ENCODE measurements around the gene MLLT3. TPM values are rescaled to one million over a fixed set of nuclear protein-coding genes. Genes with fewer than 3 reads are reported as not detected.

The MLLT3 gene
- total and polyA plus RNA-seq, 7 experiments from 2014 or later, result 40.9 to 85.3 (median 64.8) TPM

DNA sequence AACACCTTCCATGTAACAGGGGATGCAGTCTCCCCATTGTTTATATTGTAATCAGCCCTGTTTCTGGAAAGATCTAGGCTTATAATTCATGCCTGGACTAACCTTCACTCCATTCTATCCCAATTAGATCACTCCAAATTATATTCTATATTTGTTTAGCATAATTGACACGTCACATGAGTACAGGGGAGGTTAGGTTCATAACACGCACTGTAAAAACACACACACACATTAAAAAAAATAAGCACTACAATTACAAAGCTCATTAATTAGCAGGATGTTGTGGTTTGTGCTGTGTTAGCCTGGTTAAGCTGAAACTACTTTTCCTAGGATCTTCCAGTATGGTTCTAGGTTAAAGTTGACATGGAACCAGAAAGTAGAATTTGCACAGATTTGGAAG is 126.0 kb downstream of the MLLT3 start:
- Histone ChIP-seq H3K4me3 (ENCODE audit: low read length) (no peak overlapping the region), H3K4me1 (ENCODE audit: control insufficient read depth in 2 of 2, insufficient read depth in 2 of 2, low read length in 2 of 2) (peaks cover 5 to 27% of the 10 kb centered on the region in 2 donors), H3K27me3 (ENCODE audit: control insufficient read depth in 2 of 2, insufficient read depth in 2 of 2, low read length in 2 of 2) (no peaks in the 10 kb centered on the region), H3K36me3 (ENCODE audit: control insufficient read depth in 2 of 3, insufficient read depth in 3 of 3, low read length in 3 of 3) (no peaks in the 10 kb centered on the region), H3K9me3 (ENCODE audit: control insufficient read depth in 2 of 3, low read length in 3 of 3) (no peaks in the 10 kb centered on the region), H3K27ac (ENCODE audit: low read depth, low read length) (no peak overlapping the region)
- peaks cover 39 to 88% (median 74%) of the 10 kb centered on the region in 7 donors for H3K4me1 Mint-ChIP-seq
- no peaks in the 10 kb centered on the region for H3K27me3 Mint-ChIP-seq
- H3K36me3 Mint-ChIP-seq, result peaks cover 0 to 21% (median 12%) of the 10 kb centered on the region in 5 donors
- no peak for DNase-seq
- peak overlapping the region in 4 of 10 donors; percentile 2 to 51 (median 8) for H3K4me3 Mint-ChIP-seq
- peaks cover 0 to 6% (median 0%) of the 10 kb centered on the region in 11 donors for H3K9me3 Mint-ChIP-seq
- ATAC-seq, result no peak
- CTCF ChIA-PET, result no interaction called here
- peak overlapping the region in 1 of 9 donors; percentile 75 for H3K27ac Mint-ChIP-seq
- intact Hi-C loops (cut with micrococcal nuclease), result no loop called here
- POLR2A ChIA-PET, result interaction anchor here (0.7 kb wide), 1 partner anchor 271 kb away, joined by 3 read pairs; no protein-coding TSS in a partner anchor

DNA sequence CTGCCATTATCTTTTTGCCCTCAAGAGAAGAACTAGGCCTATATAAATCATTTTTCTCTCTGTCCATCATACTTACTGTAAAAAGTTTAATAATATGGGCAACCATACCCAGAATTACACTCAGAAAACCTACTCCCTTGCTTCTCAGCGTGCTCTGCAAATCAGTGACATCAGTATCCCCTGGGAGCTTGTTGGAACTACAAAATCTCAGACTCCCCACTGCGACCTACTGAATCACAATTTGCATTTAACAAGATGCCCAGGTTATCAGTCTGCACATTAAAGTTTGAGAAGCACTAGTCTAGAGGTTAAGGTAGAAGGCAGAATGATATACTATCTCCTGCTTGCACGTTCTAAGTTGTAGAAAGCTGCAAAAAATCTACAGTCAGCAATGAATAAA is 127.2 kb downstream of the MLLT3 start:
- Mint-ChIP-seq H3K9me3 (peaks cover 0 to 6% (median 0%) of the 10 kb centered on the region in 11 donors), H3K36me3 (peaks cover 0 to 15% (median 12%) of the 10 kb centered on the region in 5 donors), H3K4me3 (no peak overlapping the region), H3K4me1 (peaks cover 41 to 88% (median 74%) of the 10 kb centered on the region in 7 donors), H3K27me3 (no peaks in the 10 kb centered on the region), H3K27ac (peak overlapping the region in 1 of 9 donors; percentile 54)
- Histone ChIP-seq H3K4me3 (ENCODE audit: low read length) (no peak overlapping the region), H3K9me3 (ENCODE audit: control insufficient read depth in 2 of 3, low read length in 3 of 3) (no peaks in the 10 kb centered on the region), H3K27ac (ENCODE audit: low read depth, low read length) (no peak overlapping the region), H3K36me3 (ENCODE audit: control insufficient read depth in 2 of 3, insufficient read depth in 3 of 3, low read length in 3 of 3) (no peaks in the 10 kb centered on the region), H3K4me1 (ENCODE audit: control insufficient read depth in 2 of 2, insufficient read depth in 2 of 2, low read length in 2 of 2) (peaks cover 5 to 29% of the 10 kb centered on the region in 2 donors), H3K27me3 (ENCODE audit: control insufficient read depth in 2 of 2, insufficient read depth in 2 of 2, low read length in 2 of 2) (no peaks in the 10 kb centered on the region)
- ATAC-seq (no peak), DNase-seq (no peak)
- intact Hi-C loops (cut with micrococcal nuclease), result loop anchor here in 1 of 2 donors (1.0 kb wide), 1 partner anchor 10 kb away; no protein-coding TSS in a partner anchor
- ChIA-PET POLR2A (no interaction called here), CTCF (no interaction called here)

DNA sequence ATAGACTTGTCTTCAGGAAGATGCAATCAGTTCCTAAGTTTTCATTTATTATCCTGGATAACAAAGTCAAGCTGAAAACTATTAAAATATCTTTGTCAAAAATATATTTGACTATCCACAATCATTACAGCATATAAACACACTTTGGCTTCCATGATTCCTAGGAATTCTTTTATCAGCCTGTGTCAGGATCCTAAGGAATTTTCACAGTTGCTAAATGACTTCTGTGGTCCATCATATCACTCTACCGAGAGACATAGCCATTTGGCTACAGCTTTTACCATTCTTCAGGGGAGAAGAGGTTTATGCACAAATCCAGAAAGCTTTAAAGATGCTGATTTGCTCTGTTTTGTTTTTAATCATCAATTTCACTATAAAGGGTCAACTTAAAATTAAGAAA is 128.3 kb downstream of the MLLT3 start:
- Mint-ChIP-seq H3K9me3 (peaks cover 0 to 5% (median 0%) of the 10 kb centered on the region in 11 donors), H3K4me3 (peak overlapping the region in 1 of 10 donors; percentile 40), H3K27me3 (no peaks in the 10 kb centered on the region), H3K4me1 (peaks cover 37 to 88% (median 74%) of the 10 kb centered on the region in 7 donors), H3K36me3 (peaks cover 0 to 13% (median 10%) of the 10 kb centered on the region in 5 donors), H3K27ac (no peak overlapping the region)
- H3K36me3 ChIP-seq (ENCODE audit: control insufficient read depth in 2 of 3, insufficient read depth in 3 of 3, low read length in 3 of 3), result no peaks in the 10 kb centered on the region
- ChIA-PET POLR2A (no interaction called here), CTCF (no interaction called here)
- no peaks in the 10 kb centered on the region for H3K9me3 ChIP-seq (ENCODE audit: control insufficient read depth in 2 of 3, low read length in 3 of 3)
- DNase-seq (no peak), ATAC-seq (no peak)
- no peak overlapping the region for H3K4me3 ChIP-seq (ENCODE audit: low read length)
- no peaks in the 10 kb centered on the region for H3K27me3 ChIP-seq (ENCODE audit: control insufficient read depth in 2 of 2, insufficient read depth in 2 of 2, low read length in 2 of 2)
- intact Hi-C loops (cut with micrococcal nuclease), result no loop called here
- no peak overlapping the region for H3K27ac ChIP-seq (ENCODE audit: low read depth, low read length)
- peaks cover 5 to 27% of the 10 kb centered on the region in 2 donors for H3K4me1 ChIP-seq (ENCODE audit: control insufficient read depth in 2 of 2, insufficient read depth in 2 of 2, low read length in 2 of 2)

DNA sequence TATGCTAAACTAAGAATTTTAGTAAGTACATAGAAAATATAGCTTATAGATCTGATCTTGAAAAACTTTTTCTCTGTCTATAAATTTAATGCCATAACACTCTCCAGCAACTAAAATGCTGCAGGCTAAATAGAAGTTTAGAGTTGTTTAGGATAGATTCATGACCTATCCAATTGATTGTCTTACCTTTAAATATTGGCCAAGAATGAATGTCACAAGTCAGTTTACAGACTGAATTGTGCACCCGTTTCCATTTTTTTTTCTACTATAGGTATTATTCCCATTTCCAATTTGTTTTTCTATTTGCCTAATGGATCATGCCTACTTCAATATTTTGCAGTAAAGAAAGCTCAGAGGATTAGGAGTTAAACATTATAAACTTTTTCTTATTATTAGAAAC is 129.5 kb downstream of the MLLT3 start:
- CTCF ChIA-PET, result no interaction called here
- no peak overlapping the region for H3K4me3 ChIP-seq (ENCODE audit: low read length)
- intact Hi-C loops (cut with micrococcal nuclease), result no loop called here
- no peak overlapping the region for H3K4me3 Mint-ChIP-seq
- peaks cover 0 to 5% (median 0%) of the 10 kb centered on the region in 5 donors for H3K36me3 Mint-ChIP-seq
- no peaks in the 10 kb centered on the region for H3K27me3 ChIP-seq (ENCODE audit: control insufficient read depth in 2 of 2, insufficient read depth in 2 of 2, low read length in 2 of 2)
- no peaks in the 10 kb centered on the region for H3K9me3 Mint-ChIP-seq
- H3K27ac Mint-ChIP-seq, result no peak overlapping the region
- no peak for DNase-seq
- no peak for ATAC-seq
- POLR2A ChIA-PET, result no interaction called here
- peaks cover 5 to 35% of the 10 kb centered on the region in 2 donors for H3K4me1 ChIP-seq (ENCODE audit: control insufficient read depth in 2 of 2, insufficient read depth in 2 of 2, low read length in 2 of 2)
- peaks cover 32 to 88% (median 73%) of the 10 kb centered on the region in 7 donors for H3K4me1 Mint-ChIP-seq
- no peak overlapping the region for H3K27ac ChIP-seq (ENCODE audit: low read depth, low read length)
- no peaks in the 10 kb centered on the region for H3K9me3 ChIP-seq (ENCODE audit: control insufficient read depth in 2 of 3, low read length in 3 of 3)
- no peaks in the 10 kb centered on the region for H3K36me3 ChIP-seq (ENCODE audit: control insufficient read depth in 2 of 3, insufficient read depth in 3 of 3, low read length in 3 of 3)
- H3K27me3 Mint-ChIP-seq, result no peaks in the 10 kb centered on the region

DNA sequence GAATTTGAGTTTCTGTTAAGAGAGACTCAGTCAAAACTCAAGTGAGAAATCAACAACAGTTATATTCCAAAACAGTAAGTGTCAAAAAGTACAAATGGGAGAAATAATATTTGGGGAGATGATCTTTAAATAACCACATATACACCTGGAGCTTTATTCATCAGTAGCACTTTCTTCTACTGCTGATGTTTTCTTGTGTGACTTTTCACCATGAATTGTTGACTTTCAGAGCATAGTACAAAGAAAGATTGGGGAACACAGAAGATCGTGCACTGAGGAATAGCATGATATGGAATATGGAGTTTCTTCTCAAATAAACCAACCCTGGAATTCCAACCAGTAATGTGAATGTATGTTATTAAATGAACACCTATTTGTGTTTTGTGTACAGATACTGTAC is 130.7 kb downstream of the MLLT3 start:
- no peak overlapping the region for H3K27ac Mint-ChIP-seq
- H3K36me3 Mint-ChIP-seq, result peaks cover 0 to 1% (median 0%) of the 10 kb centered on the region in 5 donors
- peak overlapping the region in 2 of 10 donors; percentile 3 to 32 for H3K4me3 Mint-ChIP-seq
- Histone ChIP-seq H3K36me3 (ENCODE audit: control insufficient read depth in 2 of 3, insufficient read depth in 3 of 3, low read length in 3 of 3) (no peaks in the 10 kb centered on the region), H3K4me1 (ENCODE audit: control insufficient read depth in 2 of 2, insufficient read depth in 2 of 2, low read length in 2 of 2) (peaks cover 2 to 33% of the 10 kb centered on the region in 2 donors), H3K9me3 (ENCODE audit: control insufficient read depth in 2 of 3, low read length in 3 of 3) (no peaks in the 10 kb centered on the region), H3K27me3 (ENCODE audit: control insufficient read depth in 2 of 2, insufficient read depth in 2 of 2, low read length in 2 of 2) (no peaks in the 10 kb centered on the region), H3K27ac (ENCODE audit: low read depth, low read length) (no peak overlapping the region), H3K4me3 (ENCODE audit: low read length) (no peak overlapping the region)
- DNase-seq (no peak), ATAC-seq (no peak)
- POLR2A ChIA-PET, result no interaction called here
- no peaks in the 10 kb centered on the region for H3K9me3 Mint-ChIP-seq
- intact Hi-C loops (cut with micrococcal nuclease), result loop anchor here in 1 of 2 donors (2.0 kb wide), 2 partner anchors 15 to 17 kb away; no protein-coding TSS in a partner anchor
- peaks cover 22 to 87% (median 71%) of the 10 kb centered on the region in 7 donors for H3K4me1 Mint-ChIP-seq
- no peaks in the 10 kb centered on the region for H3K27me3 Mint-ChIP-seq
- CTCF ChIA-PET, result no interaction called here

DNA sequence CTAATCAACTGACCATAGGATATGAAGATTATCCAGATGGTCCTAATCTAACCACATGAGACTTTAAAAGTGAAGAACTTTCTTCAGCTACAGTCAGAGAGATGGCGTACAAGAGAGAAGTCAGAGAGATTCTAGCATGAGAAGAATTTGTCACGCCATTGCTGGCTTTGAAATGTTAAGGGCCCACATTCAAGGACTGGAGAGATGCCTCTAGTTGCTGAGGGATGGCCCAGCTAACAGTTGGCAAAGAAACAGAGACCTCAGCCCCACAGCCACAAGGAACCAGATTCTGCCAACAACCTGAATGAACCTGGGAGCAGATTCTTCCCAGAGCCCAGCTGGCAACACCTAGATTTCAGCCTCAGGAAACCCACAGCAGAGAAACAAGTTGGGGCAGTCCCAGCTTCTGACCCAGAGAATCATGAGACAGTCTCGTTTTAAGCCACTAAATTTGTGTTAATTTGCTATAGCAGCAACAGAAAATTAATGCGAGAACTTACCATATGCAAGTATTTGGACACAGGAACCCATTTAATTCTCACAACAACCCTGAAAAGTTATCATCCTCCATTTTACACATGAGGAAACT is 132.0 kb downstream of the MLLT3 start:
- H3K27me3 Mint-ChIP-seq, result no peaks in the 10 kb centered on the region
- Histone ChIP-seq H3K27ac (ENCODE audit: low read depth, low read length) (no peak overlapping the region), H3K4me1 (ENCODE audit: control insufficient read depth in 2 of 2, insufficient read depth in 2 of 2, low read length in 2 of 2) (peaks cover 0 to 24% of the 10 kb centered on the region in 2 donors), H3K9me3 (ENCODE audit: control insufficient read depth in 2 of 3, low read length in 3 of 3) (no peaks in the 10 kb centered on the region), H3K4me3 (ENCODE audit: low read length) (no peak overlapping the region), H3K36me3 (ENCODE audit: control insufficient read depth in 2 of 3, insufficient read depth in 3 of 3, low read length in 3 of 3) (no peaks in the 10 kb centered on the region), H3K27me3 (ENCODE audit: control insufficient read depth in 2 of 2, insufficient read depth in 2 of 2, low read length in 2 of 2) (no peaks in the 10 kb centered on the region)
- ATAC-seq (no peak), DNase-seq (no peak)
- no peaks in the 10 kb centered on the region for H3K36me3 Mint-ChIP-seq
- H3K27ac Mint-ChIP-seq, result peak overlapping the region in 1 of 9 donors; percentile 48
- peaks cover 20 to 85% (median 70%) of the 10 kb centered on the region in 7 donors for H3K4me1 Mint-ChIP-seq
- intact Hi-C loops (cut with micrococcal nuclease), result loop anchor here in 1 of 2 donors (2.0 kb wide), 2 partner anchors 14 to 18 kb away; no protein-coding TSS in a partner anchor
- peak overlapping the region in 4 of 10 donors; percentile 23 to 35 (median 30) for H3K4me3 Mint-ChIP-seq
- no peaks in the 10 kb centered on the region for H3K9me3 Mint-ChIP-seq
- ChIA-PET POLR2A (no interaction called here), CTCF (no interaction called here)

DNA sequence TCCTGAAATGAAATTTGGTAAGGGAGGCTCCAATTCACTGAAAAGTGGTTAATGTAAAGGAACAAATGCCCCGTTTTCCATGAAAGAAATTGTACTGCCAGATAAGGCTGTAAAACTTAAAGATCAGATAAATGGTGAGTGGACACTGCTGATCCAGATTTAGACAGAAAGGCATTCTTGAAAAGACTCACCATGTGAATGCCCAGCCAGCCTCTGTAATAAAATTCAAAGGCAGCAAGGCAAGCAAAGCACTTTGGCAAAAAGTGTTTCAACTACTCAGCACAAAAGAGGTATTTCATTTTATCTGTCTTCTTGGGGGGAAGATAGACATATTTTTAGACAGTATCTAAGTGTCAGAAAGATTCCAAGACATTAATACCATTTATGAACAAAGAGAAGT is 133.6 kb downstream of the MLLT3 start:
- intact Hi-C loops (cut with micrococcal nuclease), result loop anchor here in 1 of 2 donors (5.0 kb wide), 1 partner anchor 36 kb away; no protein-coding TSS in a partner anchor
- ChIA-PET POLR2A (no interaction called here), CTCF (no interaction called here)
- no peak overlapping the region for H3K4me3 ChIP-seq (ENCODE audit: low read length)
- peaks cover 0 to 6% (median 0%) of the 10 kb centered on the region in 11 donors for H3K9me3 Mint-ChIP-seq
- peaks cover 18 to 79% (median 65%) of the 10 kb centered on the region in 7 donors for H3K4me1 Mint-ChIP-seq
- H3K36me3 Mint-ChIP-seq, result peaks cover 0 to 6% (median 0%) of the 10 kb centered on the region in 5 donors
- DNase-seq, result no peak
- no peaks in the 10 kb centered on the region for H3K36me3 ChIP-seq (ENCODE audit: control insufficient read depth in 2 of 3, insufficient read depth in 3 of 3, low read length in 3 of 3)
- H3K4me1 ChIP-seq (ENCODE audit: control insufficient read depth in 2 of 2, insufficient read depth in 2 of 2, low read length in 2 of 2), result peaks cover 0 to 24% of the 10 kb centered on the region in 2 donors
- H3K27ac ChIP-seq (ENCODE audit: low read depth, low read length), result no peak overlapping the region
- ATAC-seq, result no peak
- no peaks in the 10 kb centered on the region for H3K9me3 ChIP-seq (ENCODE audit: control insufficient read depth in 2 of 3, low read length in 3 of 3)
- H3K27me3 ChIP-seq (ENCODE audit: control insufficient read depth in 2 of 2, insufficient read depth in 2 of 2, low read length in 2 of 2), result no peaks in the 10 kb centered on the region
- no peaks in the 10 kb centered on the region for H3K27me3 Mint-ChIP-seq
- peak overlapping the region in 2 of 10 donors; percentile 29 to 32 for H3K4me3 Mint-ChIP-seq
- no peak overlapping the region for H3K27ac Mint-ChIP-seq
